T-helper 2 cell (primary cell): ENCODE measurements around the gene TEKTIP1.

Source experiments
- DNase-seq, 5 experiments: peaks; one replicate each; pipeline versions ENCODE4 v3.0.0 to v3.0.0-alpha.2; 2012 to 2022

The TEKTIP1 gene

DNA sequence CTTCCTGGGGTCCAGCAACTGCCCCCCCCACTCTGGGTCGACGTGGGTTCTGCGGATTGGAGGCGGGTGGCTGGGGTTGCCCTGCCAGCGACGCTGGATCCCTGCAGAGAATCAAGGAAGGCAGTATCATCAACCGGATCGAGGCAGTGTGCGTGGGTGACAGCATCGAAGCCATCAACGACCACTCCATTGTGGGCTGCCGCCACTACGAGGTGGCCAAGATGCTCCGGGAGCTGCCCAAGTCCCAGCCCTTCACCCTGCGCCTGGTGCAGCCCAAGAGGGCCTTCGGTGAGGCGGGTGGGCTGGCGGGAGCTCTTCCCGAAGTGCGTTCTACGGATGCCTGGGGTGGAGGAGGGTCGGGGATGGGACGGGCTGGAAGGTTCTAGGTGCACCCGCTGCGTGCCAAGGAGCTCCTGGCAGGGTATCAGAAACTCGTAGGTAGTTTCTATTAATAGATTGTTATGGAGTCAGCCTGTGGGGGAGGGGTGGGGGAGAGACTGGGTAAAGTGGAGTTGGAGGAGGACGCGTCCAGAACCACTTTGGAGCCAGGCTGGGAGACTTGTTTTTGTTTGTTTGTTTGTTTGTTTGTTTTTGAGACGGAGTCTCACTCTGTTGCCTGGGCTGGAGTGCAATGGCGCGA lies 47.9 kb downstream of the TEKTIP1 start:
- DNase-seq: no peak

DNA sequence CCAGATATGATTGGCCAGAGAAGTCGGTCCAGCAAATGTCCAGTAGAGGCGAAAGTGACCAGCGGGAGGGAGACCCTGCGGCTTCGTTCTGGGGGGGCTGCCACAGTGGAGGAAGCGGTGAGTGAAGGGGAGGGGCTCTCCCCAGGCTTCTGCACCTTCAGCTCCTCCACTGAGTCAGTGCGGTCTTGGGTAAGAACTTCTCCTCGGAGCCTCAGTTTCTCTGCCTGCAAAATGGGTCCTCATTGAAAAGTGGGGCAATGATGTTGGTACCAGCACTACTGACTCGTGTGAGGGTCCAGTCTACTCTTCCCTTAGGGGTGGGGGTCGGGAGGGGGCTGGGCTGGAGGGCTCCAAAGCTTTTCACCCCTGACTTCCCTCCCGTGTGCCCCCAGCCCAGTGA lies 50.5 kb downstream of the TEKTIP1 start:
- no peak for DNase-seq

DNA sequence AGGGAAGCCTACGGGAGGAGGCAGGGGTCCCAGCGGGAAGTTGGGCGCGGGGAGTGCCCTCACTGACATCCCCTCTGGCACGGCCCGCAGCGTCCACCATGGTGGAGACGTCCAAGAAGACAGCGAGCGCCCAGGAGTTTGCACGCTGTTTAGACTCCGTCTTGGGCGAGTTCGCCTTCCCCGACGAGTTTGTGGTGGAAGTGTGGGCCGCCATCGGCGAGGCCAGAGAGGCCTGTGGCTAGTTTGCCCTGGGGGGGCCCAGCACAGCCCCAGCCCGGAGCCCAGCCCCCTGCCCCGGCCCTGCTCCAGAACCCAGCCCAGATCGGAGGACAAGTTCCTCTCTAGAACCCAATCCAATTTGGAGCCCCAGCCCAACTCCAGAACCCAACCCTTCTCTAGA lies 51.0 kb downstream of the TEKTIP1 start:
- no peak for DNase-seq

DNA sequence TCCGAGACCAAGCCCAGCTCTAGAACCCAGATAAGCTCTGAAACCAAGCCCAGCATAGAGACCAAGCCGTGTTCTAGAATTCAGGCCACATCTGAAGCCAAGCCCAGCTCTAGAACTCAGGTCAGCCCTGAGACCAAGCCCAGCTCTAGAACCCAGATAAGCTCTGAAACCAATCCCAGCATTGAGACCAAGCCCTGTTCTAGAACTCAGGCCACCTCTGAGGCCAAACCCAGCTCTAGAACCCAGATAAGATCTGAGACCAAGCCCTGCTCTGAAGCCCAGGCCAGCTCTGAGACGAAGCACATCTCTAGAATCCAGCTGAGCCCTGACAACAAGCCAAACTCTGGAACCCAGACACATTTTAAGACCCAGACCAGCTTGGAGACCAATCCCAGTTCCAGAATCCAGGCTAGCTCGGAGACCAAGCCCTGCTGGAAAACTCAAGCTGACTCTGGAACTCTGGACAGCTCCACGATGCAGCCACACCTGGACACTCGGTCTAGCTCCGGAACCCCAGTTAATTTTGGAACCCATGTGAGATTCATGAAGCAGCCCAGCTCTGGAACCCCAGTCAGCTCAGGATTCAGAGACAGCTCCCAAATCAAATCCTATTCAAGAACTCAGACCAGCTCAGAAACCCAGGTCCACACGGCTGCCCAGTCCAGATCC lies 52.2 kb downstream of the TEKTIP1 start:
- no peak for DNase-seq

DNA sequence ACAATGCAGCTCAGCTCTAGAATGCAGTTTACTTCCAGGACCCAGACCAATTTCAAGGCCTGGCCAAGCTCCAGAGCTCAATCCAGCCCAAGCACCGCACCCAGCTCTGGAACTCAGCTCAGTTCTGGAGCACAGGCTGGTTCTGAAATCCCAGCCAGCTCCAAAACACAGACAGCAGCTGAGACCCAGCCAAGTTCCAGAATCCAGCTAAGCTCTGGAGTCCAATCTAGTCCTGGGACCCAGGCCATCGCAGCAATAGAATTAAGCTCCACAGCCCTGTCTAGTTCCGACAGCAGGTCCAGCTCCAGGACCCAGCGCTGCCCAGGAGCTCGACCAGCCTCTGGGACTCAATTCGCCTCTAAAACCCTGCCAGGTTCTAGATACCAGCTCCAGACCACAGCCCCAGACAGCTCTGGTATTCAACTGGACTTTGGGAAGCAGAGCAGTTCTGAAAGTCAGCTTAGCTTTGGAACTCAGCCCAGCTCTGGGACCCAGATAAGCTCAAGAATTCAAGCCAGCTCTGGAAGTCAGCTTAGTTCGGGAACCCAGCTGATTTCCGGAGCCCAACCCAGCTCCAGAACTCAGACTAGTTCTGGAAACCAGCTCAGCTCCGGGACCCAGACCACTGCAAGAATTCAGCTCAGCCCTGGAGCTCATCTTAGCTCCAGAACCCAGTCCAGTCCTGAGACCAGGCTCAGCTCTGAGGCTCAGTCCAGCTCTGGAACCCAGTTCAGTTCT lies 53.1 kb downstream of the TEKTIP1 start:
- DNase-seq: no peak

DNA sequence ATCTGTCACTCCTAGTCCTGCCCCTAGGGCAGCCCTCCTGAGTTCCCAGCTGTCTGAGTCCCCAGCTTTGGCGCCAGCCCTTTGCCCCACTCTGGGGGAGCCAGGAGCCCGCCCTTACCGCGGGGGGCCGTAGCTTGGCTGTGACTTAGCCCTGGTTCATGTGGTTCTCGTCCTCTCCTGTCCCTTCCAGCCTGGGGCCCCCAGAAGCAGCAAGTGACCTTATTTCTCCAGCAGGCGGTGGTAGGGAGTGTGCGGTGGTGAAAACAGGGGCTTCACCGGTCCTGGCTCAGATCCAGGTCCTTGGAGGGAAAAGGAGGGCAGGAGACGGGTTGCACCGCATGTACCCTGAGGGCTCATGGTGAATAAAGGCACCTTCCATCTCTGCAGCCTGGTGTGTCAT lies 54.2 kb downstream of the TEKTIP1 start:
- DNase-seq: no peak
